ENCODE data around the gene KIRREL1. TPM values are rescaled to one million over a fixed set of nuclear protein-coding genes. Genes with fewer than 3 reads are reported as not detected.

The KIRREL1 gene
- total and polyA plus RNA-seq, 2 donors (not counting 1 experiment from before 2014, with no cell fraction given) = 55.5 to 123 TPM

DNA sequence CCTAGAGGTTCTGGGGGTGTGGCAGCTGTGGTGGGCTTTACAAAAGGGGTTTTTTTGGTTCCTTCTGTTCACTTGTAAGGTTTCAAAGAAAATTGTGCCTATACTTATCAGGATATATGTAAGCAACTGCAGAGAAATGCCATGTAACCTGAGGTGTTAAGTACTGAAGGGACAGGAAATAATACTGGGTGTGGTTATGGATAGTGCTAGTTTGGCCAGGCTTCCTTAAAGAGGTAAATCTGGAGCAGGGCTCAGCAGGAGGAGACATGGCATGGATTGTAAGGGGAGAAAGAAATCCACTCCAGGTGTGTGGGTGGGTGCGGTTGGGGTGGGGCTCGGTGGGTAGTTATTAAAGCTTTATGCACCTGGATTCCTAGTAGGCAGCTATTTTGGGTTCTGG lies 28.3 kb downstream of the KIRREL1 start:
- no peak overlapping the region for H3K4me3 ChIP-seq (replicated peaks in 1 of 4; ENCODE audit: control extremely low read depth in 1 of 4, insufficient read depth in 1 of 4, low read depth in 3 of 4, low read length in 4 of 4)
- no peaks in the 10 kb centered on the region for H4K20me1 ChIP-seq (ENCODE audit: control insufficient read depth, extremely low read depth, insufficient read depth, low read length)
- no peak for TF ChIP-seq EZH2 (IDR thresholded peaks at IDR 0.05; ENCODE audit: low read length, missing control alignments)
- TF ChIP-seq, protein P1, sequence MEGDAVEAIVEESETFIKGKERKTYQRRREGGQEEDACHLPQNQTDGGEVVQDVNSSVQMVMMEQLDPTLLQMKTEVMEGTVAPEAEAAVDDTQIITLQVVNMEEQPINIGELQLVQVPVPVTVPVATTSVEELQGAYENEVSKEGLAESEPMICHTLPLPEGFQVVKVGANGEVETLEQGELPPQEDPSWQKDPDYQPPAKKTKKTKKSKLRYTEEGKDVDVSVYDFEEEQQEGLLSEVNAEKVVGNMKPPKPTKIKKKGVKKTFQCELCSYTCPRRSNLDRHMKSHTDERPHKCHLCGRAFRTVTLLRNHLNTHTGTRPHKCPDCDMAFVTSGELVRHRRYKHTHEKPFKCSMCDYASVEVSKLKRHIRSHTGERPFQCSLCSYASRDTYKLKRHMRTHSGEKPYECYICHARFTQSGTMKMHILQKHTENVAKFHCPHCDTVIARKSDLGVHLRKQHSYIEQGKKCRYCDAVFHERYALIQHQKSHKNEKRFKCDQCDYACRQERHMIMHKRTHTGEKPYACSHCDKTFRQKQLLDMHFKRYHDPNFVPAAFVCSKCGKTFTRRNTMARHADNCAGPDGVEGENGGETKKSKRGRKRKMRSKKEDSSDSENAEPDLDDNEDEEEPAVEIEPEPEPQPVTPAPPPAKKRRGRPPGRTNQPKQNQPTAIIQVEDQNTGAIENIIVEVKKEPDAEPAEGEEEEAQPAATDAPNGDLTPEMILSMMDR (conservative IDR thresholded peaks at IDR 0.05 in 1 of 2, IDR thresholded peaks at IDR 0.05 in 1 of 2; ENCODE audit: low read depth in 1 of 2, low read length in 2 of 2) = no peak
- H3K9me3 ChIP-seq (ENCODE audit: control insufficient read depth, insufficient read depth, low read depth, low read length) = no peaks in the 10 kb centered on the region
- DNase-seq (ENCODE audit: low read depth in 2 of 2) = no peak
- no peak overlapping the region for H2AFZ ChIP-seq (ENCODE audit: low read length)
- peaks cover 84% of the 10 kb centered on the region for H3K79me2 ChIP-seq (ENCODE audit: control insufficient read depth, insufficient read depth, low read length)
- H3K36me3 ChIP-seq (ENCODE audit: control insufficient read depth, insufficient read depth, low read length) = no peaks in the 10 kb centered on the region
- no peak overlapping the region for H3K9ac ChIP-seq (ENCODE audit: insufficient read depth, low read length)
- peaks cover 60% of the 10 kb centered on the region for H3K4me1 ChIP-seq (ENCODE audit: control insufficient read depth, extremely low read depth, insufficient read depth, low read length)
- H3K27ac ChIP-seq (ENCODE audit: insufficient read depth, low read length) = no peak overlapping the region
- no peaks in the 10 kb centered on the region for H3K27me3 ChIP-seq (ENCODE audit: control insufficient read depth, insufficient read depth, low read length)
- H3K4me2 ChIP-seq (ENCODE audit: extremely low read depth, insufficient read depth, low read length) = no peak overlapping the region

DNA sequence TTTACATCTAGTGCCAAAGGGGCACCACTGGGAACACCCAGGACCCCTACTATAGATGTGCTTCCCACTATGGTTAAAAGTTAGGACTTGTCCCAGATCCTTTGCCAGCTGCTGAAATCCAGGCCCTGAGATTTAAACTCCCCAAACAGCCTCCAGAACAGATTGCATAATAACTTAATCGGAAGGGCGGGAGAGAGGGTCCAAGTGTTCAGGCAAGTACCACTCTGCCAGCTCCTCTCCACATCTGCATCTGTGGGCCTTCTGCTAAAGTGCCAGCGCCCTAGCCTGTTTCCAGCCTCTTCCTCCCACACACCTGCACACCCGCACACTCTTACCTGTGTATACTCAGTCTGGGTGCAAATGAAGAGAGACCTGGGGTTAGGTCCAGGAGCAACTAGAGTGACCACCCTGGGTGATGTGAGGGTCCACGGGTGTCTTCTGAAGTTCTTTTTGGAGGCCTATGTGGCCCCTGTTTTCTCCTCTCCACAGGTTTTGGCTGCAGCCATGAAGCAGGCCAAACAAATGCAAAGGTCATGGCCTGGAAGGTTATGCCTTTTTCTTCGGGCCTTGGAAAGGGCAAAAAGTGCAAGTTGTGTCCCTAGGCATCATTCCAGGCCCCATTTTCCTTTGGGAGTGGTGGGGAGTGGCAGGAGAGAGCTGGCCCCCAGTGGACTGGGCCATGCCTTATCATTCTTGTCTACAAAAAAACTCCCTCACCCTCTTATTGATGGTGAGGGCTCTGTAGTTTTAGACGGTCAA lies 29.3 kb downstream of the KIRREL1 start:
- H3K4me1 ChIP-seq (ENCODE audit: control insufficient read depth, extremely low read depth, insufficient read depth, low read length) = peaks cover 55% of the 10 kb centered on the region
- no peaks in the 10 kb centered on the region for H3K36me3 ChIP-seq (ENCODE audit: control insufficient read depth, insufficient read depth, low read length)
- no peak overlapping the region for H3K9ac ChIP-seq (ENCODE audit: insufficient read depth, low read length)
- H4K20me1 ChIP-seq (ENCODE audit: control insufficient read depth, extremely low read depth, insufficient read depth, low read length) = no peaks in the 10 kb centered on the region
- no peaks in the 10 kb centered on the region for H3K27me3 ChIP-seq (ENCODE audit: control insufficient read depth, insufficient read depth, low read length)
- peak in 1 of 2 donors; percentile 61 for DNase-seq (ENCODE audit: low read depth in 2 of 2)
- H3K4me3 ChIP-seq (replicated peaks in 1 of 4; ENCODE audit: control extremely low read depth in 1 of 4, insufficient read depth in 1 of 4, low read depth in 3 of 4, low read length in 4 of 4) = no peak overlapping the region
- TF ChIP-seq, protein P1 (conservative IDR thresholded peaks at IDR 0.05 in 1 of 2, IDR thresholded peaks at IDR 0.05 in 1 of 2; ENCODE audit: low read depth in 1 of 2, low read length in 2 of 2) = no peak
- no peak overlapping the region for H2AFZ ChIP-seq (ENCODE audit: low read length)
- no peak overlapping the region for H3K27ac ChIP-seq (ENCODE audit: insufficient read depth, low read length)
- no peak overlapping the region for H3K4me2 ChIP-seq (ENCODE audit: extremely low read depth, insufficient read depth, low read length)
- H3K9me3 ChIP-seq (ENCODE audit: control insufficient read depth, insufficient read depth, low read depth, low read length) = no peaks in the 10 kb centered on the region
- H3K79me2 ChIP-seq (ENCODE audit: control insufficient read depth, insufficient read depth, low read length) = peaks cover 86% of the 10 kb centered on the region

DNA sequence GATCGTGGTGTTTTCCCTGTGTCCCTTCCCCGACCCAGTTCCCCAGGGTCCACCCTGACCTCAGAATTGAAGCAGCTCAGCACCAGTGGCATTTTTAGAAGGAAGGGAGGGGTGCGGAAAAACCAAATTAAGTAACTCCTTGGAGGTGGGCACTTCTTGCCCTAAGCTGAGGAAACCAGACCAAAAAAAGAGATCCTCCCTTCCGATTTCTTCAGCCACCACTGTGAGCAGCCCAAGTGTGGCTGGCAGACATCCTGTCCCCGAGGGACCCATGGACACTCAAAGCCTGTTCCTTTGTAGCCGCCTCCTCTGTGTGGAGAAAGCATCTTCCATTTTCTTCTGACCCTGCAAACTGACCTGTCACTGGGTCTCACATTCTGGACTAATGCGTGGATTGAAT lies 31.3 kb downstream of the KIRREL1 start:
- Histone ChIP-seq H3K27ac (ENCODE audit: insufficient read depth, low read length) (no peak overlapping the region), H3K4me2 (ENCODE audit: extremely low read depth, insufficient read depth, low read length) (peak overlapping the region; percentile 47)

More for the DNA sequence above, 31.3 kb downstream of the KIRREL1 start:
- Histone ChIP-seq H3K4me1 (ENCODE audit: control insufficient read depth, extremely low read depth, insufficient read depth, low read length) (peaks cover 38% of the 10 kb centered on the region), H3K27me3 (ENCODE audit: control insufficient read depth, insufficient read depth, low read length) (no peaks in the 10 kb centered on the region), H3K79me2 (ENCODE audit: control insufficient read depth, insufficient read depth, low read length) (peaks cover 92% of the 10 kb centered on the region), H3K4me3 (replicated peaks in 1 of 4; ENCODE audit: control extremely low read depth in 1 of 4, insufficient read depth in 1 of 4, low read depth in 3 of 4, low read length in 4 of 4) (no peak overlapping the region), H4K20me1 (ENCODE audit: control insufficient read depth, extremely low read depth, insufficient read depth, low read length) (no peaks in the 10 kb centered on the region), H3K36me3 (ENCODE audit: control insufficient read depth, insufficient read depth, low read length) (no peaks in the 10 kb centered on the region), H2AFZ (ENCODE audit: low read length) (no peak overlapping the region), H3K9me3 (ENCODE audit: control insufficient read depth, insufficient read depth, low read depth, low read length) (no peaks in the 10 kb centered on the region), H3K9ac (ENCODE audit: insufficient read depth, low read length) (no peak overlapping the region)
- no peak for DNase-seq (ENCODE audit: low read depth in 2 of 2)
- TF ChIP-seq EZH2 (IDR thresholded peaks at IDR 0.05; ENCODE audit: low read length, missing control alignments) = no peak
- TF ChIP-seq, protein P1 (conservative IDR thresholded peaks at IDR 0.05 in 1 of 2, IDR thresholded peaks at IDR 0.05 in 1 of 2; ENCODE audit: low read depth in 1 of 2, low read length in 2 of 2) = no peak

Data from fibroblast of lung (primary cell).